GM18907 (cell line): ENCODE data around the gene TNNT2.

ENCODE experiments used
- ATAC-seq: cut with Tn5 transposase; IDR thresholded peaks from one replicate; pipeline ENCODE4 v1.9.1; 2021; ENCODE audit warnings: mild to moderate bottlenecking, moderate library complexity; ENCODE audit not compliant: unreplicated experiment

The TNNT2 gene

GRCh38 chr1:201357636-201358348 is 19.7 kb downstream of the TNNT2 start:
- ATAC-seq: no peak

- no peak for ATAC-seq
Measured at GRCh38 chr1:201357211-201357610, 20.3 kb downstream of the TNNT2 start.

GRCh38 chr1:201356701-201357100 is 20.8 kb downstream of the TNNT2 start:
- no peak for ATAC-seq

GRCh38 chr1:201356236-201356635 is 21.2 kb downstream of the TNNT2 start:
- ATAC-seq: no peak

GRCh38 chr1:201355471-201355870 is 22.0 kb downstream of the TNNT2 start:
- ATAC-seq: no peak

GRCh38 chr1:201354901-201355295 is 22.6 kb downstream of the TNNT2 start:
- no peak for ATAC-seq

GRCh38 chr1:201354151-201354900 is 23.2 kb downstream of the TNNT2 start:
- ATAC-seq: no peak

- no peak for ATAC-seq
Measured at GRCh38 chr1:201353186-201353940, 24.1 kb downstream of the TNNT2 start.

- ATAC-seq: no peak
Measured at GRCh38 chr1:201351617-201352016, 25.9 kb downstream of the TNNT2 start.

- no peak for ATAC-seq
Measured at GRCh38 chr1:201350884-201351283, 26.6 kb downstream of the TNNT2 start.

GRCh38 chr1:201350361-201350725 is 27.1 kb downstream of the TNNT2 start:
- no peak for ATAC-seq

- ATAC-seq: no peak
Measured at GRCh38 chr1:201349092-201349491, 28.4 kb downstream of the TNNT2 start.

- no peak for ATAC-seq
Measured at GRCh38 chr1:201348211-201348566, 29.3 kb downstream of the TNNT2 start.

GRCh38 chr1:201347498-201348210 is 29.8 kb downstream of the TNNT2 start:
- no peak for ATAC-seq

GRCh38 chr1:201346987-201347386 is 30.5 kb downstream of the TNNT2 start:
- no peak for ATAC-seq

GRCh38 chr1:201346337-201346939 is 31.0 kb downstream of the TNNT2 start:
- no peak for ATAC-seq

- ATAC-seq: no peak
Measured at GRCh38 chr1:201345081-201345355, 32.5 kb downstream of the TNNT2 start.

GRCh38 chr1:201344206-201345080 is 33.0 kb downstream of the TNNT2 start:
- no peak for ATAC-seq

GRCh38 chr1:201341377-201341776 is 36.1 kb downstream of the TNNT2 start:
- no peak for ATAC-seq
